Measurements from ENCODE around the gene ARNT2. TPM values are rescaled to one million over a fixed set of nuclear protein-coding genes. Genes with fewer than 3 reads are reported as not detected.

ARNT2 gene
- total and polyA plus RNA-seq, 2 experiments from 2014 or later, result 4.6 to 11.6 TPM

- TF ChIP-seq ZNF462 (CRISPR knock-in tag; IDR thresholded peaks at IDR 0.05) (no peak), STAT1 (IDR thresholded peaks at IDR 0.05; ENCODE audit: unreplicated experiment) (no peak), POLR2AphosphoS5 (IDR thresholded peaks at IDR 0.05; ENCODE audit: low read depth) (no peak), ZNF331 (CRISPR knock-in tag; IDR thresholded peaks at IDR 0.05; ENCODE audit: low read depth) (no peak), REST (IDR thresholded peaks at IDR 0.05; ENCODE audit: unreplicated experiment) (no peak), EZH2phosphoT487 (IDR thresholded peaks at IDR 0.05; ENCODE audit: unreplicated experiment) (no peak), JUNB (IDR thresholded peaks at IDR 0.05; ENCODE audit: unreplicated experiment) (no peak), NANOG (IDR thresholded peaks at IDR 0.05; ENCODE audit: borderline replicate concordance) (no peak), ZNF114 (CRISPR knock-in tag; IDR thresholded peaks at IDR 0.05) (no peak)
Measured at GRCh38 chr15:80640531-80641121, 236.4 kb downstream of the ARNT2 start (continued).
